ENCODE data around the gene CLCN3.

DNA sequence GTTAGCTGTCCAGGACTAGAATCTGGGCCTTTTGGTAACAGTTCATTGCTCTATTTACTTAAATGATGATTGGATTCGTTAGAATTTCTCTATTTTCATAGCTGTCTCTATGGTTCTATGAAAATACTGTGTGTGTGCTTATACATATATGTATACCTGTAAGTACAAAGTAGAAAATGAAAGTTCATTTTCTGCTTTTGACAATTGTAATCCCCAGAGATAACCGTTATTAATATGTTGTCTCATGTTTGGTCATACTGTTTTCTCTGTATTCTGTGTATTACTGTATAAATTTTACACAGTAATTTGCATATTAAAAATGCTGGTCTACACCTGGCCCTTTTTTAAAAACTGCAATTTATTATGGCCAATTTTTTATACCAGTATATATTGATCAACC lies 55.4 kb downstream of the CLCN3 start:
- TF ChIP-seq POLR2A (IDR thresholded peaks at IDR 0.05; ENCODE audit: low read depth, low read length): no peak
- TF ChIP-seq SPI1 (IDR thresholded peaks at IDR 0.05; ENCODE audit: low read depth, low read length): no peak

All from GM12891 (cell line).